Stimulated activated CD8-positive, alpha-beta memory T cell treated with anti-CD3 and anti-CD28 coated beads, Interleukin-4, amount 100 ng/mL, for 4 hours (primary cell): Measurements from ENCODE around the gene EHD4.

Experiments used
- DNase-seq, 2 donors: peaks; one replicate each; pipeline ENCODE4 v3.0.0-alpha.2; 2020; ENCODE audit warnings: low read depth in 2 of 2, low spot score in 1 of 2

EHD4 gene

DNA sequence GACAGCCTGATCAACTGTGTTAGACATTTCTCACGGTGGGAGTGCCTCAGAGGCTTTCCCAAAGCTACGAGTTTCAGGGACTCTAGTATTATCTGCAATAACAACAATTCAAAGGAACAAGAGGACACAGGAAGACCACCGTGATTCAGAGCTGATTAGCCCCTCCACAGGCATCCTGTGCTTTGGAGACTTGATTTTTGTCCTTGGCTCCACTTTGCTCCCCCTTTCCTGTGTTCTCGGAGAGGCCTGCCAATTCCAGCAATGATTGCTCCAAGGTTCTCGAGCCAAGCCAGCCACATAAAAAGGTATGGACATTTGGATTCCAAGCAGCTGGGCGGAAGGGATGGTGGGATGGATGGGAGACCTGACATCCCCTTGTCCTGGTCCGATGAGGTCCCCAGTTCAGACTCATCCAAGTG, 14.3 kb downstream of the EHD4 start:
- DNase-seq = no peak

DNA sequence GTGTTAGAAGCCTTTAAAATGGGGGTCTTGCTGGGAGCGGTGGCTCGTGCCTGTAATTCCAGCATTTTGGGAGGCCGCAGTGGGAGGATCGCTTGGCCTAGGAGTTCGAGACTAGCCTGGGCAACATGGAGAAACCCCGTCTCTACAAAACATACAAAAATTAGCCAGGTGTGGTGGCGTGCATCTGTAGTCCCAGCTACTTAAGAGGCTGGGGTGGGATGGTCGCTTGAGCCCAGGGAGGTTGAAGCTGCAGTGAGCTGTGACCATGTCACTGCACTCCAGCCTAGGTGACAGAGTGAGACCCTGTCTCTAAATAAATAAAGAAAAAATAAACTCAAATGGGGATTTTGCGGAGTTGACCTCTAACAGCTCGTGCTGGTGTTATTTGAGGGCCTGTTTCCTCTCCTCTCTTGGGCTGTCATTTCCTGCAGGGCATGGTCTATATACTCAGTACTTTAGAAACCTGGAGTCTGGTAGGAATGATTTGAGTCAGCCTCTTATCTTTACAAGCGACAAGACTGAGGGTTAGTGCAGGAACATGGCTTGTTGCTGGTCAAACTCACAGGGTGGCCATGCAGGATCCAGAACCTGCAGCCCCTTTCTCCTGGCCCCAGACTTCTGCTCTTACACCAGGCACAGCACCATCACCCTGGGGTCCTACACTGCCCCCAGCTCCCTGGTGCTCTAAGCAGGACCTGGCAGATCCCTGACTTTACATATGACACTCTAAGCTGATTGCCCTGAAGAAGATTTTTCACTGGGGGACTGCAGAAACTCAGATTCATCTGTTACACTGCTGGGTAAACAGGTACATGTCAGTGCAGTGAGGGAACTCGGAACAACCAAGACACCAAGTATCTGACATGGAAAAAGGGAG, 15.1 kb downstream of the EHD4 start:
- no peak for DNase-seq

DNA sequence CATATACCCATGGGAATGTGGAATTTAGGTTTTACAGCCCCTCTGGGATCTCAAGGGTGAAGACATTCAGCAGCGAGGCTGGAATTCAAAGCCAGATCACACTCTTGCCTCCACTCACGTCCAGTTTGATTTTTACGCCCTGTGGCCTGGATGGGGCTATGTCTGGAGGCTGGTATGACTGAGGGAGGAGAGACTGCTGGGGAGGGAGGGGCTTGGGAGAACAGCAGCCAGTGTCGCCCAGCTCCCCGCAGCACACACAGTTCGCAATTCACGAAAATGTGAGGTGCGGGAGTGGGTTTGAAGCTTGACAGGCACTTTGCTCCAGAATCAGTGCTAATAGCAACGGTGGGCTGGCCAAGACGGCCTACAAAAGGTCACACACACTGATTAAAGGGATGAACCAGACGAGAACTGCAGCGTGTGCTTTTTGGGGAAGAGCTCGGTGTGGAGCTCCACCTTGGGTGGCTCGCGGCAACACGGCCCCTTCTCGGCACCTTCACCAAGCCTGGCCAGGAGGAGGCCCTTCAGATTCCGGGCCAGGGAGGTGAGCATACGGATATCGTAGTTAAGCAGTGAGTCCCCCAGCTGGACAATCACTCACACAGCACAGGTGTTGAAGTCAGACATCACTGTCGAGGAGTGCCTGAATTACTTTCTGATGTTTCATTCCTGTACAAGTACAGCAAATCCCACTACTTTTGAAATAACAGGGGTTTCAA, 16.4 kb downstream of the EHD4 start:
- DNase-seq = no peak

DNA sequence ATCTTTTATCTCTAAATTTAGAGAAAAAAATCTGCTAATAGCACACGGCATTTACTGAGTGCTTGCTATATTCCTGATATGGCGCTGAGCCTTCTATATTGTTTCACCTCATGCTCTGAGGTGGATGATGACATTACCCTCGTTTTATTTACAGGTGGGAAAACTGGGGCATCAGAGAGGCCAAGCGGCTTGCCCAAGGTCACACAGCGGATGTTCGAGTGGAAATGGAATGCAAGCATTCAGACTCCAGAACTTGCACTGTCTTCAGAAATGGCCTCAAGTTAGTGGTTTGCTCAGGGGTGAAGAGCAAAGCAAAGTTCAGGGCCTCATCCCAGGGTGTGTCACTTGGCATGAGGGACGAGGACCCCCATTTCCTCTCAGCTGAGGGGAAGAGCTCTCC, 17.3 kb downstream of the EHD4 start:
- no peak for DNase-seq

DNA sequence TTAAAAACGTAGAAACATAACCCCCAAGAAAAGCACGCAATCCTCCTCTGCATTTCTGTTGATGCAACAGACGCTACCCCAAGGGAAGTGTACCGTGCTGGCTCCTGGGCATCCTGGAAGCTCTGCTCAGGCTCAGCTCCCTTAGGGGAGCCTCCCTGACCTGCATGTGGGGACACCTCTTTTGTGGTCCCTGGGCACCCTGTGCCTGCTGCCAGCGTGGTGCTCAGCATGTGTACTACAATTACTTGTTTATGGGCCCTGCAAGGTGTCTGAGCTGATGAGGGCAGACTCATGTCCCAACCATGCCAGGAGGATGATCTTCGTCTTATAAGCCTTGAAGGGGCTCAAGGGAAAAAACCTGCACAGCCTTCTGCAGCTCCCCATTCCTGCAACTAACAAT, 18.3 kb downstream of the EHD4 start:
- DNase-seq = no peak

DNA sequence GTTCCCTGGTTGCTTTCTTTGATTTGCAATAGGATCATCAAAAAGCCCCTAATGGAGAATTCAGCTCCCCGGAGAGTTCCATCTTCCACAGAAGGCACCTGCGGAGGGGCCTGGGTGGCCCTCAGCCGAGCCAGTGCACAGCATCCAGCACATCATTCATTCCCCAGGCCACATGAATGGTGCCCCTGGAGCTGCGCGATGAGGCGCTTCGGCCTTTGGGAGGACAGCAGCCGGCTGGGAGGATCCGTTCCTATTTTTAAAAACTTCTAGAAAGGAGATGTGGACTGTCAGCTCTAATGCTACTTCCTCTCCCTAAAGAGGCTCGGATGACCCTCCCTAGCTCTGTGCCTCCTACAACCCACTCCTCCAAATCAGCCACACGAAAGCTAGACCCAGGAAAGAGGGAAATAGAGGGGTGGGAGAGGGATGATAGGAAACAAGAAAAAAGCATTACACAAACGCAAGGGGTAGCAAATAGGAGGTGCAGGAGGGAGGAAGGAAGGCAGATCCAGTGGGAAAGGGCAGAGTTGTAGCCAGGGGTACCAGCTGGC, 20.3 kb downstream of the EHD4 start:
- DNase-seq = no peak

DNA sequence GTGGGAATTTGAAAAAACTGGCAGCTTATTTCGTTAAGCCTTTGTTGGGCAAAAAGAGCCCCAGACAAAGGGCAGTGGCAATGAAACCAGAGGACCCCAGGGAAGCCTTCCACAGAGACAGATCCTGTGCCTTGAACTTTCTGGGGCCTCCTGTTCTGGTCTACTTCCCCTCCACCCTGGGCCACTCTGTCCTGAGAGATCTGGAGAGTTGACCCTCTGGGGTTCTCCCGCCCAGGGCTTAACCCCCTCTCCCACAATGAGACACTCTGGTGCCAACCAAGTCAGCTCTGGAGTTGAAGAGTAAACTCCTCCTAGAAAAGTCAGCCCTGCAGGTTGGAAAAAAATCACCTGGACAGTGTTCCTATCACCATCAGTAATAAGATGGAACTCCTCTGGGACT, 20.8 kb downstream of the EHD4 start:
- DNase-seq = no peak

DNA sequence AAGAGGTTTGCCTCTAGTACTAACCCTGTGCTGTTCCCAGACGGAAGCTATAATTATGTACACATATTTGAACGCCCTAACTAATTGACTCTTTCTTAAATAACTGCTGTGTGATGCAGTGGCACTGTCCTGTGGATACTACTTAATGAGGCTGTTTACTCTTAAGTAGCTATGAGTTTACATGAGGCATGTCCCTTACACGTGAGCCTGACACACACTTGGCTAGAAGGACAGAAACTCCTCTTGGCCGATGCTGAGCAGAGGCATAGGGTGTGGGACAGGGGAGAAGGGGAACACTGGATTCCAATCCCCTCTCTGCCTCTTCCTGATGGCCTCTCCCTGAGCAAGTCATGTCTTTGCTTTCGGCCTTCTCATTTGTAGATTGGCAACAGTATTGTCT, 21.9 kb downstream of the EHD4 start:
- DNase-seq = no peak

DNA sequence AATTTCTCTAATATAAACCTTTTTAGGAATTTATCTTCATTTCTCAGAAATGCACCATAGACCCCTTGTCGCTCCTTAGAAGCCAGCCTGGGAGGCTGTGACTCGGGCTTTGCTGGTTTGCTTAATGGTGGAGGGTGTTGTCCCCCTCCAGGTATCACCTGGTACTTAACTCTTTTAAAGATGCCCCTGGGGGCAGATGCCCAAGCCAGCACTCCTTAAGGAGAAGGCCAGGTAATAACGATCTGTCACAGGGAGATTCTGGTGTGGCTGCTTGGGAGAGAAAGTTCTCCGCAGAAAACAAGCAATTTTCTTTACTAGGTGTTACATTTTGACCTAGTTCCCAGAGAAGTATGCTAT, 22.3 kb downstream of the EHD4 start:
- no peak for DNase-seq

DNA sequence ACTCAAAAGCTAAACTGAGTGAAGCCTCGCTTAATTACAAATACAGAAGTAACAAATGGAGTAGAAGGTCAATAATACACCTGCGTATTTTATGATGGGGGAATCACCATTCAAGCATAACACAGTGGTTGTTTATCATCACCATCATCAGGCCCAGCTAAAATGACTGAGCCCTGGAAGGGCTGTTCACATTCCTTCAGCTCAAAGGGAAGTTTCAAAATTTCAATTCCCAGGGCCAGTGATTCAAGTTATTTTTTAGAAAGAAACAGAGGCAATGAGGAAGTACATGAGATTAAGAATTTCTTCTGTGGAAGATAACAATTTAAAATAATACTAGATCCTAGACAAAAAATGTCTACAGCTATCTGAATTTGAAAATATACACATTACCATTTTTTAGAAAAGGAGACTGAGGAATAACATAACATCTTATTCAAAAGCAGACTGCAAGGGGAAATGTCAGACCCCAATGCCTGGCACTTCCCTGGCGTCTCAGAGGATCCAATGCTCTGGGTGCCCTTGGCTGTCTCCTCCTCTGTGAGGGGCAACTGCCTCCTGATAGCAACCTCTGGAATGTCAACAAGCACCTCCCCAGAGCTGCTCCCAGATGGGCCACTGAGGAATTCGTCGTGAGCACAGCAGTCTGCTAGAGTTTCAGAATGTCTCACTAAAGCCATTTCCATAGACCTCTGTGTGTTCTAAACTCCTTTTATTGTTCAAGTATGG, 22.8 kb downstream of the EHD4 start:
- DNase-seq = no peak

DNA sequence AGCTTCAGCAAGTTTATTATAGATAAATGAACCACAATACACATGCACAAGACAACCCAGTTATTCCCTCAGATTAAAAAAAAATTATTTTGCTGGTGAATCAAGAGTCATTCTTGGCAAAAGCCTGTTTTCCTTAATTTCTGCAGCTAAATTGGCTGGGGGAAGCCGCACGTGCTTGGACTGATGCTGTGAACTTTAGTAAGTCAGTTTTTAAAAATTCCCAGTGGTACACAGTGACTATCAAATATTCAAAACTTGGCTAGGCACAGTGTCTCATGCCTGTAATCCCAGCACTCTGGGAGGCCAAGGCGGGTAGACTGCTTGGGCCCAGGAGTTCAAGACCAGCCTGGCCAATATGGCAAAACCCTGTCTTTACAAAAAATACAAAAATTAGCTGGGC, 23.9 kb downstream of the EHD4 start:
- DNase-seq = no peak

DNA sequence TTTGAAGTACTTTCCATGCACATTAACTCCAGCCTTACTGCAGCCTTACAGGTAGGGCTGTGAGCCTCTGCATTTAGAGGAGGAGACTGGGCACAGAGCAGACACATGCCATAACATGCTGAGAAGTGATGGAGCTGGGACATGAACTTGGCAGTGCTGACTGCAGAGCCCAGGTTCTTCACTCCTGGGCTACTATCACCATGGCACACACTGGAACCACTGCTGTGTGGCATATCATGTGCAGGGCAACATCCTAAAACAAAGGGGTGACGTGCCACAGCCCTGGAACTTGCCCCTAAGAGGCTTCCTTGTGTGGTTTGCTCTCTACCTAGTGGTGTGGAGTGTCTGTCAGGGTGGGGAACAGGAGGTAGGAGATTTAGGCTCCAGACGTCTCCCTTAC, 25.4 kb downstream of the EHD4 start:
- no peak for DNase-seq

DNA sequence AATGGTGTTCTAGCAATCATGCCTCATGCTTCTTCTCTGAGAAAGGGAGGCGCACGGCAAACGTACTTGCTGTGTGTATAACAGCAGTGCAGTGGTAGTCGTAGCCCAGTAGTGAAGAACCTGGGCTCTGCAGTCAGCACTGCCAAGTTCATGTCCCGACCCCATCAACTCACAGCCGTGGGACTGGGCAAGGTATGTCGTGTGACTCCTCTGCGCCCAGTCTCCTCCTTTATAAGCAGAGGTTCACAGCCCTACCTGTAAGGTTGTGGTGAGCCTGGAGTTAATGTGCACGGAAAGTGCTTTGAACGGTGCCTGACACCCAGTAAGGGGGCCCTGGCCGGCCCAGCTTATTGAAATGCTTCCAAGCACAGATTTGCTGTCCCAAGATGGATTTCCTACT, 26.6 kb downstream of the EHD4 start:
- DNase-seq = no peak

DNA sequence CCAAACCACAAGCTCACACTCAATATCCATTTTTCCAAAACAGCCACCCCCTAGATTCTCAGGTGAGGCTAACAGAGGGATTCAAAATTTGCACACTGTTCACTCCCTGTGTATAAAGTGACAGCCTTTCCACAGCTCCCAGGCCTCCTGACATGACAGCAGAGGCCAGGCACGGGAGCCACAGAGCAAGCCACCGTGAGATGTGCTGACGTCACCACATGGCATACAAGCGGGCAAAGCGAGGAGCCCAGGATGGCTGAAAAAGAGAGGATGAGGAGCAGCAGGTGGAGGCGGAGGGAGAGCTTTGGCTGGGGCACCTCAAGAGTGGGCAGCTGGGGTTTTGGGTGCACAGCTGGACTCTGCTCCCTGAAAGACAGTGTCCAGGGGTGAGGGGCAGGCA, 27.1 kb downstream of the EHD4 start:
- no peak for DNase-seq

DNA sequence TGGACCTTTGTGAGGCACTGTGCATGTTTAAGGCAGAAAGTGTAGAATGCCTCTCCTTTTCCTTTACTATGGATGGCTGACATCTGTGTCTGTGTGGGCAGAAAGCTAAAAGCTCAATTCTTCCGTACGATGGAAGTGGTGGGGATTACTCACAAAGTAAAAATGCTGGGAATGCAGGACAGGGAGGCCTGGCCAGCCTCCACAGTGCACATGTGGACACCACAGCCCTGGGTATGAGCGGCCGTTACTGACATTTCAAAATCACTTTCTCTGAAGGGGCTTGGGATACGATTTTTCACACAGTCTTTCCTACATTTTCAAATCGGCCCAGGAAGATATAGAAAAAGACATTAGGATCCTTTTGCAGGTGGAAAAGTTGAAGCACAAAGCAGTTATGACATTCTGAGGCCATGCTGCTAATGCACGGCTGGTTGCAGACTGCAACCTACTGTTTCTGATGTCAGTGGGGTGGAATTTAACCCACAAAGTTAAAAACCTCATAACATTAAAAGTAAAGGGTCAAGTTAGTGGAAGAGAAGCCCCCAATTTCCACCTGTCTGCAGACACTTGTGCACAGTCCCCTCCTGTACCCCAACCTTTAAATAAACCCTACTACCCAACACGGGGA, 27.9 kb downstream of the EHD4 start:
- no peak for DNase-seq

DNA sequence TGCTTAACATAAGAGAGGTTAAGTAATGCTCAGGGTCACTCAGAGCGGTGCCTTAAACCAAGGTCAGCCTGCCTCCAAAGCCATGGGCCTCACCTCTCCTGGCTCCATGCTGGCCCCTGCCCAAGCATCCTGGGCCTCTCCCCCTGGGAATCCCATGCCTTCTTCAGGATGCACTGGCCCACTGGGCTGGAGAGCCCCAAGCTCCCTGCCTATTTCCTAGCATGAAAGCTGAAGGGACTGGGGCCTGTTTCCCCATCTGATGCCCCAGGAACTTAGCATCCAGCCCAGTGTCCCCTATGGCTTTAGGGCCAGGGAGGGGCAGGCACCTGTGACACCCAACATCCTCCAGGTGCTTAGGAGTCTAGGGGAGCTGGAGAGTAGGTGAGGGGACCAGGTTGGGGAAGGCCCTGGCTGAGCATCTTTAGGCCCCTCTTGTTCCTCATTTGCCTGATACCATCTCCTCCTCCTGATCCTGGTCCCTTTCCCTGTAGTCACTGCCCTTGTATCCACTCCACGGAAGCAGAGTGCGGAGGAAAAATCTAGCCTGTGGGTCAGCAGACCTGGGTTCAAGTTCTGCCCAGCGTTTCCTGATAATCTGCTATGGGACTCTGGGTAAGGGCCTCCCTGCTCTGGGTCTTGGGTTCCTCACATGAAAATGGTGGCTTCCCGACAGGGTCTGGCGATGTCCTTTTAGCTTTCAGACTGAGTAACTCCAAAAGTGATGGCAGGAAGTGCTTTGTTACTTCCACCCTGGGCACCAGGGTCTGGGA, 28.6 kb downstream of the EHD4 start:
- DNase-seq = no peak

DNA sequence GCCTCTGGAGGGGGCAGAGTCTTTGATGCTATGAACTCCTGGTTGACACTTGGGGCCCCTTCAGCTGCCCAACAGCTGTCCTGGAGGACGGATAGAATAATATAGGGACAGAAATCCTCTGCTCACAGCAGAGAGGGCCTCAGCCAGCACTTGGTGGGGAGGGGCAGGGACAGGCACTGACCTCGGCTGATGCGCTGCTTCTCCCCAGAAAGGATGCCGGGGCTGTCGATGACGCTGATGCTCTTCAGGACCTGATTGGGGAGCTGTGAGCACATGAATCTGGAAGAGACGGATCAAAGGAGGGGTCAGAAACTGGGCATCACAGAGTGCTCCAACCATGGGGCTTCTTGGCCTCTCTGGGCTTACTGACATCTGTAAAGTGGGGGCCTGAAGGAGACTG, 29.5 kb downstream of the EHD4 start:
- DNase-seq = no peak

DNA sequence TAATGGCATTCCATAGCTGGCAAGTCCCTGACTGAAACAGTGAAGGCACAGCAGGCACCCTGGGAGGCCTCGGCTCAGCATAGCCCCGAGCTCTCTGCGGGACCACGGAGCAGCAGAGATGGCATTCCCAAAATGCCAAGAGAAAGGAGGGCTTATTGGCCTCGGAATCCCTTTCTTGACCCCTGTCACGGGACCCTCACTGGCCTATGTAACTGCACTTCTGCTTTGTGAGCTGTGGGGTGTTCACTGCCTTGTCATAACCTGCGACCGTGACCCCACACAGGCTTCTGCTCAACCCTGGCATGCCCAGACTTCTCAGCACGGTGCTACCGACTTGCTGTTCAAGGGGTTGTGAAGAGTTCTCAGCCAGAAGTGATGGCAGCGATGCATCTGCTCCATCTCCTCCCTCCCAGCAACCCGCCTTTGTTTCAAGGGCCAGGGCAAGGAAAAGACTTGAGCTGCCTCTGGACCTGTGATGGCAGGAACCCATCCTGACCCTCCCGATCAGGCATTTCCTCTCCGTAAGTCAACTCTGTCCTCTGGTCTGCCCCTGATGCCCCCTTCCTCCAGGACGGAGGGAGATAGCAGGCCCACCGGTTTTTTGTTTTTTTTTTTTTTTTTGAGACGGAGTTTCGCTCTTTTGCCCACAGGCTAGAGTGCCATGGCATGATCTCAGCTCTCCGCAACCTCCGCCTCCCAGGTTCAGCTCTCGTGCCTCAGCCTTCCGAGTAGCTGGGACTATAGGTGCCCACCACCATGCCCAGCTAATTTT, 30.5 kb downstream of the EHD4 start:
- DNase-seq = no peak

DNA sequence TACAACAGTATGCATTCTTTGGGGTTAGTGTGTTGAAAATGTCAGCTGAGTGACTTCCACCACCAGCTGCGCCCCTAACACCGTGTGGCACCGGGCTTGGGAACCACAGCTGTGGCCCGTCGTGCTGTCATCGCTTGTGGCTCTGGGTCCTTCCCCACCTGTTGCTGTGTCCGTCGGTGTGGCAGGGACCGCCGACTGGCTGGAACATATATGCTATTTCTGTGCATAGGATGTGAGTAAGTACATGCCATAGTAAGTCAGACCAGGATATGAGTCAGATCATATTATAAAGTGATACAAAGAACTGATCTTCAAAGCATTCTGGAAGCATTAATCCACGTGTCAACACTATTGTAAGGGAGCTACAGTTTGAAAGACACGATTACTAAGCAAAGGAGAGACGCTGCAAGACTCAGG, 31.9 kb downstream of the EHD4 start:
- peak in 1 of 2 donors; percentile 28 for DNase-seq

DNA sequence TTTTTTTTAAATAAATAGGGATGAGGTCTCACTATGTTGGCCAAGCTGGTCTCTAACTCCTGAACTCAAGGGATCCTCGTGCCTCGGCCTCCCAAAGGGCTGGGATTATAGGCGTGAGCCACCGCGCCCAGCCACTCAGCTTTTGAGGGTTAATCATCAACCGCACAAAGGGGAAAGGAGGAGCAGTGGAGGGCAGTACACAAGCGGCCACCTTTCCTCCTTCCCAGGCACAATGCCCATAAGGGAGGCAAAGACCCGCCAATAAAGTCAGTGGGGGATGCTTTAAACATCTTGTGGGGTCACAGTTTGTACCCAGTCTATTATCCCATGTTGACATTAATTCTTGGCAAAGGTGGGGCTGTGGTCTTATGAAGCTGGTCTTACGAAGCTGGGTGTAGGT, 32.4 kb downstream of the EHD4 start:
- DNase-seq = no peak
